ENCODE data around the gene FAT1. TPM values are rescaled to one million over a fixed set of nuclear protein-coding genes. Genes with fewer than 3 reads are reported as not detected.
"Not testable (repeated sequence)": the region's sequence is repeated elsewhere in the genome, so short reads cannot be mapped to it uniquely, and the experiment has no call there.

FAT1 gene
- total RNA-seq, 2 donors from 2014 or later = not detected

DNA sequence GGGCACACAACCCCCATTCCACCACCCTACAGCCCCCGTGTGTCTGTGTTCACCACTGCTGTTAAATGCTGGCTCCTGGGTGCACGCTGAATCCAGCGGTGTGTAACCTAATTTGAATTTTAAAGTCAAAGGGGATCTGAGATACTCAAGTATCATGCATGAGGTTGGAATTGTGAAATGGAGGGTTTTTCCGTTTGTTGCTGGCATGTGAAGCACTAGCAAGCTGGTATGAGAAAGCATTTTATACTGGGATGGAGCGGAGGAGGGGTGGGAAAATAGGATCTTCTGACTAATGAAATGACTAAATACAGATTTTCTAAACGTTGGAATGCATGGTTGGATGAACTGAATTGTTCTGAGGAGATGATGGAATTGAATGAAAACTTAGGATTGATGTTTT is 36.9 kb upstream of the FAT1 start:
- ATAC-seq = no peak
- H3K4me1 Mint-ChIP-seq (ENCODE audit: low read depth in 2 of 2) = no peaks in the 10 kb centered on the region
- H3K36me3 Mint-ChIP-seq = no peaks in the 10 kb centered on the region
- no peak overlapping the region for H3K27ac Mint-ChIP-seq
- no peaks in the 10 kb centered on the region for H3K27me3 Mint-ChIP-seq
- H3K4me3 Mint-ChIP-seq = no peak overlapping the region
- H3K9me3 Mint-ChIP-seq = peaks cover 18% of the 10 kb centered on the region
- no peak for DNase-seq (ENCODE audit: low spot score)

- no peaks in the 10 kb centered on the region for H3K4me1 Mint-ChIP-seq (ENCODE audit: low read depth in 2 of 2)
- H3K36me3 Mint-ChIP-seq = no peaks in the 10 kb centered on the region
- DNase-seq (ENCODE audit: low spot score) (no peak), ATAC-seq (no peak)
- no peak overlapping the region for H3K27ac Mint-ChIP-seq
- no peaks in the 10 kb centered on the region for H3K27me3 Mint-ChIP-seq
- no peak overlapping the region for H3K4me3 Mint-ChIP-seq
- peaks cover 18% of the 10 kb centered on the region for H3K9me3 Mint-ChIP-seq
Measured at GRCh38 chr4:186759990-186760389, 36.3 kb upstream of the FAT1 start.

DNA sequence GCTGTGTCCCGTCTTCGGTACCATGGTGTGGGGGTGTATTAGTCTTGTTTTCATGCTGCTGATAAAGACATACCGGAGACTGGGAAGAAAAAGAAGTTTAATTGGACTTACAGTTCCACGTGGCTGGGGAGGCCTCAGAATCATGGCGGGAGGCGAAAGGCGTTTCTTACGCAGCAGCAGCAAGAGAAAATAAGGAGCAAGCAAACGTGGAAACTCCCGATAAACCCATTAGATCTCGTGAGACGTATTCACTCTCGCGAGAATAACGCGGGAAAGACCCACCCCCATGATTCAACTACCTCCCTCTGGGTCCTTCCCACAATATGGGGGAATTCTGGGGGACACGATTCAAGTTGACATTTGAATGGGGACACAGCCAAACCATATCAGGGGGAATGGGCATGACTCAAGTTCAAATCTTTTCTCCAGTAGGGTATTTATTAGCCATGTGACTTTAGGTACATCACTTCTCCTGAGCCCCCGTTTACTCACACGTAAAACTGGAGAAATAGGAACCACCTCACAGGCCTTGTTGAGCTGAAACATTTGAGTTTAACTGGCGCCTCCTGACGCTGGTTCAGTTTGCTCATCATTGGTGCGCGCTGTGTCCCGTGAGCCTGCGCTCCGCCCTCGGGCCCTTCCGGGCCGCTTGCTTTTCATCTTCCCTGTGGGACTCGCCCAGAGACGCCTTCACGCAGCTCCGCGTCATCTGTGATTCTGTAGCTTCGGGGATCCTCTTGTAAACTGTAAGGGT is 35.5 kb upstream of the FAT1 start:
- Mint-ChIP-seq H3K36me3 (no peaks in the 10 kb centered on the region), H3K4me3 (no peak overlapping the region), H3K27me3 (no peaks in the 10 kb centered on the region), H3K27ac (no peak overlapping the region), H3K9me3 (peaks cover 18% of the 10 kb centered on the region), H3K4me1 (ENCODE audit: low read depth in 2 of 2) (no peaks in the 10 kb centered on the region)
- ATAC-seq (no peak), DNase-seq (ENCODE audit: low spot score) (no peak)

GRCh38 chr4:186757696-186758355 is 34.2 kb upstream of the FAT1 start:
- H3K4me1 Mint-ChIP-seq (ENCODE audit: low read depth in 2 of 2) = no peaks in the 10 kb centered on the region
- no peaks in the 10 kb centered on the region for H3K27me3 Mint-ChIP-seq
- H3K27ac Mint-ChIP-seq = no peak overlapping the region
- ATAC-seq (no peak), DNase-seq (ENCODE audit: low spot score) (no peak)
- H3K36me3 Mint-ChIP-seq = no peaks in the 10 kb centered on the region
- no peak overlapping the region for H3K4me3 Mint-ChIP-seq
- H3K9me3 Mint-ChIP-seq = peaks cover 18% of the 10 kb centered on the region

DNA sequence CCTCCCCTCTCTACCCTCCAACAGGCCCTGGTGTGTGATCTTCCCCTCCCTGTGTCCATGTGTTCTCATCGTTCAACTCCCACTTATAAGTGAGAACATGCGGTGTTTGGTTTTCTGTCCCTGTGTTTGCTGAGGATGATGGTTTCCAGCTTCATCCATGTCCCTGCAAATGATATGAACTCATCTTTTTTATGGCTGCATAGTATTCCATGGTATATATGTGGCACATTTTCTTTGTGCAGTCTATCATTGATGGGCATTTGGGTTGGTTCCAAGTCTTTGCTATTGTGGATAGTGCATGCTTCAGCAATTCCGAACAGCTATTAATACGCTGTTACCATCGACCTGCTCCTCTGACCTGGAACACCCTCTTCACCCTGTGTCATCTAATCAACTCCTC is 32.9 kb upstream of the FAT1 start:
- H3K4me3 Mint-ChIP-seq; H3K4me1 Mint-ChIP-seq (ENCODE audit: low read depth in 2 of 2); H3K27ac Mint-ChIP-seq; ATAC-seq; DNase-seq (ENCODE audit: low spot score); H3K27me3 Mint-ChIP-seq; H3K36me3 Mint-ChIP-seq: not testable (repeated sequence)
- H3K9me3 Mint-ChIP-seq = peaks cover 18% of the 10 kb centered on the region

- Mint-ChIP-seq H3K36me3 (no peaks in the 10 kb centered on the region), H3K9me3 (peaks cover 16% of the 10 kb centered on the region), H3K27me3 (no peaks in the 10 kb centered on the region), H3K27ac (no peak overlapping the region), H3K4me1 (ENCODE audit: low read depth in 2 of 2) (no peaks in the 10 kb centered on the region), H3K4me3 (no peak overlapping the region)
- no peak for DNase-seq (ENCODE audit: low spot score)
- ATAC-seq = peak in 1 of 2 donors; percentile 20
Measured at GRCh38 chr4:186755550-186756519, 32.2 kb upstream of the FAT1 start.

DNA sequence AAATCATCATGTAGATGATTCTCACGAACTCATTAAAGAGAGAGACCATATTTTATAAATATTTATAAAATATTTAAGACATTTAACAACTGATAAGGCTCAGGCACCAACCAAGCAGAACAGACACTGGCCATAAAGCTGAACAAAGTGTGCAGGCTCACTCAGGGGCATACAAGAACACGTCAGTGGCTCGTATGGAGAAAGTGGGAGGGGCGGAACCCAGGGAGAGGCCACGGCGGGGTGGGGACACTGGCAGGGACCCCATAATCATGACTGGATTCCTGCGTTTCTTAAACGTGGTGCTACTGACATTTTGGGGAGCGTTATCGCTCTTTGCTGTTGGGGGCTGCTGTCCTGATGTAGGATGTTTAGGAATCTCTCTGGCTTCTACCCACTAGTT is 31.3 kb upstream of the FAT1 start:
- Mint-ChIP-seq H3K27me3 (no peaks in the 10 kb centered on the region), H3K27ac (no peak overlapping the region), H3K4me1 (ENCODE audit: low read depth in 2 of 2) (no peaks in the 10 kb centered on the region), H3K9me3 (peaks cover 12% of the 10 kb centered on the region), H3K4me3 (no peak overlapping the region), H3K36me3 (no peaks in the 10 kb centered on the region)
- ATAC-seq (no peak), DNase-seq (ENCODE audit: low spot score) (no peak)

DNA sequence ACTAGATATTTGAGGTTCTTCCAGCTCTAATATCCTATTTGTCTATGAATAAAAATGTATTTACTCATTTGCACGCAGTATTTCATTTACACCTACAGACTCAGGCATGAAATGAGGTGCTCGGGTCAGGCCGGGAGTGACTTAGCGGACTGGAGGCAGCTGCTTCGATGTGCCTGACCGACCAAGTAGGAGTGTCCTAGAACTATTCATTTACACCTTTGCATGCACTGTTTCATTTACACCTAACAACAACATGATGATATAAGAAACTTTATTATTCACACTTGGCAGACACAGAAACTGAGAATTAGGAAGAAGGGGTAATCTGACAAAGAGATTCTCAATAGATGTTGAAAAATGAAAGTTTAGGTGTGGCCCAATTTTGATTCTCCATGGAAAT is 28.7 kb upstream of the FAT1 start:
- Mint-ChIP-seq H3K4me3 (no peak overlapping the region), H3K27me3 (no peaks in the 10 kb centered on the region), H3K4me1 (ENCODE audit: low read depth in 2 of 2) (no peaks in the 10 kb centered on the region), H3K27ac (no peak overlapping the region), H3K9me3 (peaks cover 10% of the 10 kb centered on the region), H3K36me3 (no peaks in the 10 kb centered on the region)
- DNase-seq (ENCODE audit: low spot score) (no peak), ATAC-seq (no peak)

DNA sequence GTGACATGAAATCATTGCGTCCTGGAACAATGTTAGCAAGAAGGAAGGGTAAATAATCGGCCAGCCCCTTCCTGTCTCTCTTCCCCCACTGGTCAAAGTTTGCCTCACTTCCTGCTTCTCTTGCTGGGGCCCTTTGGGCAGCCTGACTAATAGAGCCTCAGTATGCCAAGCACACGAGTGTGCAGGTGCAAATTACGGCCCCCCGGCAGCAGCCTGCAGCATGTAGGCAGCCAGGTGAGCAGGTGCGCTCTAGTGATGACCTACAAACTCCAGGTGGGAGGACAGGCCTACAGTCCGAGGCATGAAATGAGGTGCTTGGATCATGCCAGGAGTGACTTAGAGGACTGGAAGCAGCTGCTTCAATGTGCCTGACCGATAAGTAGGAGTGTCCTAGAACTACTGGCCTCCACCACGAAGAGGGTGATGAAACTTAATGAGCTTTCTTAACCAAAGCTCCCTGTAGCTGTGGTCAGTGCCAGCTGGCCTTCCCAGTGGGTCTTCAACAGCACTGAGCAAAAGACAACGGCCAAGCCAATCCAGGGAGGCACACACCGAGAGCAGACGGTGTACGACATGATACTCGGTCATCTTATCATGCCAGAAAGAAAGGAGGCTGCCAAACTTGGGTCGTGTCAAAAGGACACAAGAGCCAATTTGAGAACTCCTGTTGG is 26.1 kb upstream of the FAT1 start:
- Mint-ChIP-seq H3K9me3 (peaks cover 3% of the 10 kb centered on the region), H3K27ac (no peak overlapping the region), H3K36me3 (no peaks in the 10 kb centered on the region), H3K4me1 (ENCODE audit: low read depth in 2 of 2) (no peaks in the 10 kb centered on the region), H3K4me3 (no peak overlapping the region), H3K27me3 (no peaks in the 10 kb centered on the region)
- ATAC-seq (no peak), DNase-seq (ENCODE audit: low spot score) (no peak)

DNA sequence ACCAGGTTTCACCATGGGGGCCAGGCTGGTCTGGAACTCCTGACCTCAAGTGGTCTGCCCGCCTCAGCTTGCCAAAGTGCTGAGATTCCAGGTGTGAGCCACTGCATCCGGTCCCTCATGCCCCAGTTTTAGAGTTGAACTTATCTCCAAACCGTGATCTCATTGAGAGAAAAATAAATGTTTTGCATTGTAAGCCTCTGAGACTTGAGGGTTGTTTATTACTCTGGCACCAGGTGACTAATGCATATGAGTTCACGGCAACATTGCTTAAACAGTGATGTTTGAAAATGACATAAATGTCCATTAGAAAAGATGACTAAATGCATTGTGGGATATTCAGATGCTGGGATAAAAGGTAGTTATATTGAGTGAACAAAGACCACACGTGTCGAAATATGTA is 22.9 kb upstream of the FAT1 start:
- Mint-ChIP-seq H3K27me3 (no peaks in the 10 kb centered on the region), H3K9me3 (peaks cover 3% of the 10 kb centered on the region), H3K4me1 (ENCODE audit: low read depth in 2 of 2) (no peaks in the 10 kb centered on the region), H3K27ac (no peak overlapping the region), H3K4me3 (no peak overlapping the region), H3K36me3 (no peaks in the 10 kb centered on the region)
- ATAC-seq (no peak), DNase-seq (ENCODE audit: low spot score) (no peak)

DNA sequence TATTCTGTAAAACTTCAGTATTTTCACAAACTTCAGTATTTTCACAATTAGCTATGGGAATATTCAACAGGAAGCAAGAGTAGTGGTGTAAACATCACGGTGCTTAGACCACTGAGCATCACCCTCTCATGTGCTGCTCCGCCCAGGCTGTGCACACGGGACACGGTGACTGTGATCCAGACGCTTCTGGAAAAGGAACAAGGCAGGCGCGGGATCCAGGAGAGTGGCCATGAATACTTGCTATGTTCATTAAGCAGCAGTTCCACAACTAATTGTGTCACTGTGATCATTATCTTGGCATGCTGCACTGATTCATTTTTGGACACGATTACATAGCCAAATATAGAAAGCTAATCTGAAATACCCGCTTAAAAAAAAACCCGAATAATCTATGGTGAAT is 19.6 kb upstream of the FAT1 start:
- Mint-ChIP-seq H3K36me3 (no peaks in the 10 kb centered on the region), H3K4me1 (ENCODE audit: low read depth in 2 of 2) (no peaks in the 10 kb centered on the region), H3K27me3 (no peaks in the 10 kb centered on the region), H3K27ac (no peak overlapping the region), H3K4me3 (no peak overlapping the region), H3K9me3 (peaks cover 4% of the 10 kb centered on the region)
- no peak for ATAC-seq
- DNase-seq (ENCODE audit: low spot score) = no peak

DNA sequence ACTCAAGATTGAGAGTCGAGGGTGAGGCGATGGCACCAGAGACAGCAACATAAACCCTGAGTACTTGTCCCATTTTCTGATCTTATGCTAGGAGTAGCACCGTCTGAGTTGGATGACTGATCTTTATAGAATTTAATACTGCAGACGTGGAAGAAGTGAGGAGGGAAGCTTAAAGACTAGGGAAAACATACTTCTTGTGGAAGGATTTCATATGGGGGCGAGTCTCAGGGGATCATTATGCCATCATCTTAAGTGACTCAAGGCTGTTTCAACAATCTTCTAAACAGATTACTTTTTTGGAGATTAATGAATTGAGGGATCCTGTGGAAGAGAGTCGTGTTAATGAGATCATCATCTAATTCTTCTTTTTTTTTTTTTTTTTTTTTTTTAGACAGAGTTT is 17.2 kb upstream of the FAT1 start:
- H3K4me3 Mint-ChIP-seq = no peak overlapping the region
- no peaks in the 10 kb centered on the region for H3K4me1 Mint-ChIP-seq (ENCODE audit: low read depth in 2 of 2)
- no peaks in the 10 kb centered on the region for H3K27me3 Mint-ChIP-seq
- no peaks in the 10 kb centered on the region for H3K36me3 Mint-ChIP-seq
- DNase-seq (ENCODE audit: low spot score) = no peak
- no peak for ATAC-seq
- H3K27ac Mint-ChIP-seq = no peak overlapping the region
- peaks cover 6% of the 10 kb centered on the region for H3K9me3 Mint-ChIP-seq

DNA sequence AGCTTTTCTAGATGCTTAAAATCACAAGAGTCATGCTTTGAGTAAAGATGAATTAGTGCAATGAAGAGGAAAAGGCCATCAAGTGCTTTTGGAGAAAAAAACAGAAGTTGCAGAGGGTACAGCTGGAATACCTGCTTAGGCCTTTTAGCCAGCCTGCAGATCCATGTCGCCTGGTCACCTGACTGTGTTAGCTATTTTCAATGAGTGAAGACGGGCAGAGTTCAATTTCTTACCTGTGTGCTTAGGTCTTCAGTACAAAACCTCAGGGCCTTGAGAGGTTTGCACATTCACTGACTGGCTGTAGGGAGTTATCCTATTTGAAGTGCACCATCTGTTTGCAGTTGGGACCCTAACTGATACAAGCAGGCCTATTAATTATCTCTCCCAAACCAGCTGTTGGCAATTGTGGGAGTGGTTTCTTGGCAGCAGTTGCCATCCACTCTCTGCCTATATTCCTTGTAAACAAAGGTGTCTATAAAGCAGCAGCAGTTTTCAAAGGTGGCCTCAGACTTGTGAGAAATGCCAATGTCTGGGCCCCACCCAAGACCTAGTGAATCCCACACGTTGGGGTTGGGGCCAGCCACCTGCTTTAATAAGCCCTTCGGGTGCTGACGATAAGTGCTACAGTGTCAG is 16.3 kb upstream of the FAT1 start:
- H3K27ac Mint-ChIP-seq = no peak overlapping the region
- H3K4me3 Mint-ChIP-seq = no peak overlapping the region
- no peaks in the 10 kb centered on the region for H3K27me3 Mint-ChIP-seq
- ATAC-seq = no peak
- H3K36me3 Mint-ChIP-seq = no peaks in the 10 kb centered on the region
- DNase-seq (ENCODE audit: low spot score) = no peak
- H3K4me1 Mint-ChIP-seq (ENCODE audit: low read depth in 2 of 2) = no peaks in the 10 kb centered on the region
- peaks cover 6% of the 10 kb centered on the region for H3K9me3 Mint-ChIP-seq
